Measurements from ENCODE around the gene UBXN10. TPM values are rescaled to one million over a fixed set of nuclear protein-coding genes. Genes with fewer than 3 reads are reported as not detected.

The UBXN10 gene
- total and polyA plus RNA-seq, 10 donors, result 0.07 to 0.26 (median 0.18) TPM

GRCh38 chr1:20160034-20160433, 25.9 kb upstream of the UBXN10 start:
- H3K36me3 ChIP-seq, result no peaks in the 10 kb centered on the region
- DNase-seq, result no peak
- no peak overlapping the region for H3K27ac ChIP-seq
- no peak overlapping the region for H3K4me3 ChIP-seq
- intact Hi-C loops (cut with DNase I; ENCODE audit: low total_unique reads), result no loop called here
- H3K9me3 ChIP-seq, result peaks cover 4 to 82% (median 73%) of the 10 kb centered on the region in 8 donors
- 76 to 83% (median 81%) methylated on average over 1 of the region's 1 CpG for WGBS, 5 donors
- no peaks in the 10 kb centered on the region for H3K27me3 ChIP-seq (replicated peaks in 1 of 7)
- H3K4me1 ChIP-seq, result peaks cover 0 to 13% (median 9%) of the 10 kb centered on the region in 6 donors
- TF ChIP-seq CTCF (IDR thresholded peaks at IDR 0.05 in 8 of 11, conservative IDR thresholded peaks at IDR 0.05 in 3 of 11), result no peak
- no peak for TF ChIP-seq POLR2A (IDR thresholded peaks at IDR 0.05)
- no peak for TF ChIP-seq POLR2AphosphoS5 (IDR thresholded peaks at IDR 0.05)

- Histone ChIP-seq H3K4me1 (peaks cover 0 to 32% (median 23%) of the 10 kb centered on the region in 6 donors), H3K27me3 (replicated peaks in 1 of 7) (no peaks in the 10 kb centered on the region), H3K36me3 (no peaks in the 10 kb centered on the region), H3K4me3 (no peak overlapping the region), H3K27ac (peak overlapping the region in 6 of 8 donors; percentile 3 to 59 (median 48)), H3K9me3 (peaks cover 4 to 58% (median 49%) of the 10 kb centered on the region in 8 donors)
- TF ChIP-seq POLR2A (IDR thresholded peaks at IDR 0.05) (no peak), CTCF (IDR thresholded peaks at IDR 0.05 in 8 of 11, conservative IDR thresholded peaks at IDR 0.05 in 3 of 11) (peak in 1 of 11 experiments; percentile 24), POLR2AphosphoS5 (IDR thresholded peaks at IDR 0.05) (peak in 2 of 3 donors; percentile 32 to 40)
- 45 to 69% (median 57%) methylated on average over 15 of the region's 15 CpGs for WGBS, 5 donors
- intact Hi-C loops (cut with DNase I; ENCODE audit: low total_unique reads), result no loop called here
- DNase-seq, result no peak
These were observed 21.1 kb upstream of the UBXN10 start for GRCh38 chr1:20164694-20165202.

- H3K4me1 ChIP-seq, result peaks cover 0 to 33% (median 23%) of the 10 kb centered on the region in 6 donors
- no peak for DNase-seq
- H3K36me3 ChIP-seq, result no peaks in the 10 kb centered on the region
- H3K4me3 ChIP-seq, result no peak overlapping the region
- 63 to 81% (median 74%) methylated on average over 15 to 16 of the region's 16 CpGs for WGBS, 5 donors
- TF ChIP-seq POLR2AphosphoS5 (IDR thresholded peaks at IDR 0.05) (no peak), POLR2A (IDR thresholded peaks at IDR 0.05) (no peak), CTCF (IDR thresholded peaks at IDR 0.05 in 8 of 11, conservative IDR thresholded peaks at IDR 0.05 in 3 of 11) (peak in 4 of 11 experiments; percentile 24 to 28 (median 25))
- no peaks in the 10 kb centered on the region for H3K27me3 ChIP-seq (replicated peaks in 1 of 7)
- peaks cover 0 to 50% (median 41%) of the 10 kb centered on the region in 8 donors for H3K9me3 ChIP-seq
- peak overlapping the region in 1 of 8 donors; percentile 59 for H3K27ac ChIP-seq
- intact Hi-C loops (cut with DNase I; ENCODE audit: low total_unique reads), result no loop called here
These were observed 20.4 kb upstream of the UBXN10 start for GRCh38 chr1:20165522-20165951.

GRCh38 chr1:20166051-20166450, 19.8 kb upstream of the UBXN10 start:
- H3K27me3 ChIP-seq (replicated peaks in 1 of 7), result no peaks in the 10 kb centered on the region
- DNase-seq, result no peak
- H3K9me3 ChIP-seq, result peaks cover 0 to 45% (median 36%) of the 10 kb centered on the region in 8 donors
- H3K4me3 ChIP-seq, result no peak overlapping the region
- TF ChIP-seq POLR2AphosphoS5 (IDR thresholded peaks at IDR 0.05) (peak in 2 of 3 donors; percentile 21 to 27), CTCF (IDR thresholded peaks at IDR 0.05 in 8 of 11, conservative IDR thresholded peaks at IDR 0.05 in 3 of 11) (no peak)
- intact Hi-C loops (cut with DNase I; ENCODE audit: low total_unique reads), result no loop called here
- 51 to 69% (median 62%) methylated on average over 16 to 17 of the region's 17 CpGs for WGBS, 5 donors
- H3K27ac ChIP-seq, result no peak overlapping the region
- no peaks in the 10 kb centered on the region for H3K36me3 ChIP-seq
- H3K4me1 ChIP-seq, result peaks cover 0 to 38% (median 25%) of the 10 kb centered on the region in 6 donors

Data from spleen (tissue), 11 donors.